Upper lobe of right lung (tissue), 1 donor: ENCODE data around the gene SHKBP1. TPM values are rescaled to one million over a fixed set of nuclear protein-coding genes. Genes with fewer than 3 reads are reported as not detected.

Experiments
- ATAC-seq: fragments of 200-7000 bp; cut with Tn5 transposase; one replicate; pipeline ENCODE4 v1.9.1; 2020; ENCODE audit warnings: mild to moderate bottlenecking, moderate library complexity
- DNase-seq: peaks from one replicate; pipeline ENCODE4 v3.0.0-alpha.2; 2020
- H3K27ac ChIP-seq: fragments of 200-600 bp; one replicate; pipeline ENCODE4 v1.8.0; 2022
- H3K27me3 ChIP-seq: fragments of 200-600 bp; one replicate; pipeline ENCODE4 v1.8.0; 2022; ENCODE audit warnings: mild to moderate bottlenecking
- H3K36me3 ChIP-seq: fragments of 200-600 bp; one replicate; pipeline ENCODE4 v1.8.0; 2022
- H3K4me1 ChIP-seq: fragments of 200-600 bp; one replicate; pipeline ENCODE4 v1.8.0; 2022
- H3K4me3 ChIP-seq: fragments of 200-600 bp; one replicate; pipeline ENCODE4 v1.8.0; 2022; ENCODE audit warnings: mild to moderate bottlenecking
- H3K9me3 ChIP-seq: fragments of 200-600 bp; one replicate; pipeline ENCODE4 v1.8.0; 2022
- intact Hi-C: fragments of 100-400 bp; cut with DNase I; formaldehyde crosslinking; loops from one replicate; pipeline ENCODE4 v1.11.0; 2022
- total RNA-seq: library from RNA; stranded (reverse); fragmentation: NEBNext Ultra II Directional; extraction: Animal tissue kit (Norgen Biotek cat#: 25700); gene quantifications from one replicate; pipeline ENCODE4 v1.2.1, GENCODE V29; 2021
- TF ChIP-seq, protein P1 (sequence below): fragments of 200-600 bp; IDR thresholded peaks from one replicate; pipeline ENCODE4 v1.8.0; 2022; ENCODE audit warnings: antibody characterized with exemption
- donor health status: DM: no; HTN: yes; CAD: no; lungs with severe emphysema.

SHKBP1 gene
- total RNA-seq, 1 donor from 2014 or later: 68.1 TPM

GRCh38 chr19:40611900-40612698 is 35.4 kb downstream of the SHKBP1 start:
- peaks cover 27% of the 10 kb centered on the region for H3K4me1 ChIP-seq
- no peaks in the 10 kb centered on the region for H3K27me3 ChIP-seq
- no peak for DNase-seq
- peaks cover 4% of the 10 kb centered on the region for H3K36me3 ChIP-seq
- intact Hi-C loops: no loop called here
- H3K9me3 ChIP-seq: no peaks in the 10 kb centered on the region
- TF ChIP-seq, protein P1, sequence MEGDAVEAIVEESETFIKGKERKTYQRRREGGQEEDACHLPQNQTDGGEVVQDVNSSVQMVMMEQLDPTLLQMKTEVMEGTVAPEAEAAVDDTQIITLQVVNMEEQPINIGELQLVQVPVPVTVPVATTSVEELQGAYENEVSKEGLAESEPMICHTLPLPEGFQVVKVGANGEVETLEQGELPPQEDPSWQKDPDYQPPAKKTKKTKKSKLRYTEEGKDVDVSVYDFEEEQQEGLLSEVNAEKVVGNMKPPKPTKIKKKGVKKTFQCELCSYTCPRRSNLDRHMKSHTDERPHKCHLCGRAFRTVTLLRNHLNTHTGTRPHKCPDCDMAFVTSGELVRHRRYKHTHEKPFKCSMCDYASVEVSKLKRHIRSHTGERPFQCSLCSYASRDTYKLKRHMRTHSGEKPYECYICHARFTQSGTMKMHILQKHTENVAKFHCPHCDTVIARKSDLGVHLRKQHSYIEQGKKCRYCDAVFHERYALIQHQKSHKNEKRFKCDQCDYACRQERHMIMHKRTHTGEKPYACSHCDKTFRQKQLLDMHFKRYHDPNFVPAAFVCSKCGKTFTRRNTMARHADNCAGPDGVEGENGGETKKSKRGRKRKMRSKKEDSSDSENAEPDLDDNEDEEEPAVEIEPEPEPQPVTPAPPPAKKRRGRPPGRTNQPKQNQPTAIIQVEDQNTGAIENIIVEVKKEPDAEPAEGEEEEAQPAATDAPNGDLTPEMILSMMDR: no peak
- no peak overlapping the region for H3K27ac ChIP-seq
- H3K4me3 ChIP-seq: no peak overlapping the region
- no peak for ATAC-seq

- DNase-seq (peak; percentile 88), ATAC-seq (peak; percentile 40)
- H3K27ac ChIP-seq: peak overlapping the region; percentile 58
- H3K4me3 ChIP-seq: peak overlapping the region; percentile 55
- H3K9me3 ChIP-seq: no peaks in the 10 kb centered on the region
- H3K36me3 ChIP-seq: peaks cover 4% of the 10 kb centered on the region
- TF ChIP-seq, protein P1: no peak
- no peaks in the 10 kb centered on the region for H3K27me3 ChIP-seq
- peaks cover 27% of the 10 kb centered on the region for H3K4me1 ChIP-seq
- intact Hi-C loops: no loop called here
Observed at GRCh38 chr19:40612831-40613689, 36.4 kb downstream of the SHKBP1 start.

DNA sequence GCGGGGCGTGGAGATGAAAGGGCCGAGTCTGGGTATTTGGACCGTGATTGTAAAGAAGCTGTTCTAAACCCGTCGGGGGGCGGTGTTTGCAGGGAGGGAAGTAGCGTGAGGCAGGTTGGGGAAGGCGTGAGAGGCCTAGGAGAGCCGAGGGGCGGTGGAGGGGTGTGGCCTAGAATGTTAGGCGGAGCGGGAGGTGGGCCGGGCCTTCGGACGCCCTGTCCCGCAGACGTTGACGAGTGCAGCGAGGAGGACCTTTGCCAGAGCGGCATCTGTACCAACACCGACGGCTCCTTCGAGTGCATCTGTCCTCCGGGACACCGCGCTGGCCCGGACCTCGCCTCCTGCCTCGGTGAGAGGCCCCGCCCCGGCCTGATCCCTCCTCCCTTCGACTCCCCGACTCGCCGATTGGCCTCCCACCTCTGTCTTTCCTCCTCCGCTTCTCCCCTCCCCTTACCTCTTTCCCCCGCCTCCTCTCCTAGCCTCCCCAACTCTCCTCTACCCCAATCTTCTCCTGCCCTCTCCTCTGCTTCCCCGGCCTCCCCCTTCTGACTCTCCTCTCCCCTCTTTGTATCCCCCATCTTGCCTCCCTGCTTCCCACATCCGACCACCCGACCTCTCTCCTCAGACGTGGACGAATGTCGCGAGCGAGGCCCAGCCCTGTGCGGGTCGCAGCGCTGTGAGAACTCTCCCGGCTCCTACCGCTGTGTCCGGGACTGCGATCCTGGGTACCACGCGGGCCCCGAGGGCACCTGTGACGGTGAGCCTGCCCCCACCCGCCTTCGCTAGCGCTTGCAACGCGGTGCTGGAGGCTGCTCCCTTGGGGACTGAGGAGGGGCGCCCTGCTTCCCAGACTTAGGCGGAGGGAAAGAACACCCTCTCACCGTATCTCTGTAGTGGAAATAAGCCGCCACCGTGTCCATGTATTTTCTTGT is 37.3 kb downstream of the SHKBP1 start:
- Histone ChIP-seq H3K9me3 (no peaks in the 10 kb centered on the region), H3K36me3 (peaks cover 4% of the 10 kb centered on the region), H3K27ac (peak overlapping the region; percentile 58), H3K4me1 (peaks cover 27% of the 10 kb centered on the region), H3K27me3 (no peaks in the 10 kb centered on the region), H3K4me3 (peak overlapping the region; percentile 55)
- intact Hi-C loops: no loop called here
- ATAC-seq (peak; percentile 69), DNase-seq (peak; percentile 92)
- TF ChIP-seq, protein P1: no peak

DNA sequence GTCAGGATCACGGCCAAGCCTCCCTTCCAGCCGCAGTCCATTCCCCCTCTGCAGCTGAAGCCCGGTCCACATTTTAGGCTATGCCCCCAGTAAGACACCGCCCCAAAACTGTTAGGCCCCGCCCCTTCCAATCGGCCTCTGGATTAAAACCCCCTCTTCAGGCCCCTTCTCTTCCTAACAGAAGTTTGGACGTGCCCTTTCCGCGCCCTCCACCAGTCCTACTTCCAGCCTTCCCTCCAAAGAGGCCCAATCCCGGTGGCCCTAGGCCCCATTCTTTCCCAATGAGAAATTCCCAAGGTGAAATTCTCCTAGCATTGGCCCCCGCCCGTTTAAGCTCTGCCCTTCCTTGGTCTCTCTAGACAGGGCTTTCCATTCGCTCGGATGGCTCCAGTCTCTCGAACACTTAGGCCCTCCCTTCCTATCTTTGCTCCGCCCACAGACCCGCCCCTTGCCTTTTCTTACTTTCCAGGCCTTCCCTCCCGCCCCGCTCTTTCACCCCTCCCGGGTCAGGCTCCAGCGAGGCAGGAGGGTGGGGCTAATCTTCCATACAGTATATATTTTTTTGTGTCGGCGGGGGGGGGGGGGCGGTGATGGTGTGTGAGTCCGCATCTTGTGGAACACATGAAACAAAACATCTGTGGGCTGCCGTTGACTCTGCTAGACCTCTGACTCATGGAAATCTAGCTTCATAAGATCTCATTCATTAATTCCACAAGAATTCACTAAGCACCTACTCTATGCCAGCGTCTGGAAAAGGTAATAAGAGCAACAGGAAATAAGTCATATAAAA is 38.1 kb downstream of the SHKBP1 start:
- Histone ChIP-seq H3K27me3 (no peaks in the 10 kb centered on the region), H3K27ac (no peak overlapping the region), H3K36me3 (peaks cover 9% of the 10 kb centered on the region), H3K4me1 (peaks cover 22% of the 10 kb centered on the region), H3K9me3 (no peaks in the 10 kb centered on the region), H3K4me3 (peak overlapping the region; percentile 55)
- intact Hi-C loops: no loop called here
- DNase-seq: peak; percentile 82
- TF ChIP-seq, protein P1: no peak
- peak; percentile 29 for ATAC-seq
